ENCODE data around the gene NHERF2.

The NHERF2 gene

DNA sequence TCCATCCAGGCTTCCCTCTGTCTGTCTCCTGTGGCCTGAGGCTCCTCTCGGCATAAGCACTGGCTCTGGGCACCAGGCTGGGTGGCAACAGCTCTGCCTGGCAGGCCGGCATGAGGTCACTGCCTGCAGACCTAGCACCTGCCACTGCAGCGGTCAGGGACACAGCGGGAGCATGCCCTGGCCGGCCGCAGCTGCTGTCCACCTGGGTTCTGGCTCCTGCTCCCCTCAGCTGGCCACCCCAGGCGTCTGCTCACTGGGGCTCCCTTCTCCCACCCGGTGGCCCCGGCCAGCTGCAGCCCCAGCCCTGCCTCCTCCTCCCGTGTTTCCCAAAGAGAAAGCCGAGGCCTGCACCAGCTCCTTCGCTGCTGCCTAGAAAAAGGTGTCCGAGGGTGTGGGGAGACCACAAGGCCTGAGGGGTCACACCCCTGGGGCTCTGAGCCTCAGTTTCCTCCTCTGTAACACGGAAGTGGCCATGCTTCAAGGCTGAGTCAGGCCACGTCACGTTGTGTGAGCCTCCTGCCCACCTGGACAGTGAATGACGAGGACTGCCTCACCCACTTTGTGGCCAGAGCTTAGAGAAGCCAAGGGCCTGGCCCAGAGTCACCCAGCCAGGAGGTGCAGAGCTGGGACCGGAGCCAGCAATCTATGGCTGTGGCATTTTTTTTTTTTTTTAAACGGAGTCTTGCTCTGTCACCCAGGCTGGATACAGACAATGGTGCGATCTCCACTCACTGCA, 14.3 kb downstream of the NHERF2 start:
- no peak for DNase-seq (ENCODE audit: low spot score)

DNA sequence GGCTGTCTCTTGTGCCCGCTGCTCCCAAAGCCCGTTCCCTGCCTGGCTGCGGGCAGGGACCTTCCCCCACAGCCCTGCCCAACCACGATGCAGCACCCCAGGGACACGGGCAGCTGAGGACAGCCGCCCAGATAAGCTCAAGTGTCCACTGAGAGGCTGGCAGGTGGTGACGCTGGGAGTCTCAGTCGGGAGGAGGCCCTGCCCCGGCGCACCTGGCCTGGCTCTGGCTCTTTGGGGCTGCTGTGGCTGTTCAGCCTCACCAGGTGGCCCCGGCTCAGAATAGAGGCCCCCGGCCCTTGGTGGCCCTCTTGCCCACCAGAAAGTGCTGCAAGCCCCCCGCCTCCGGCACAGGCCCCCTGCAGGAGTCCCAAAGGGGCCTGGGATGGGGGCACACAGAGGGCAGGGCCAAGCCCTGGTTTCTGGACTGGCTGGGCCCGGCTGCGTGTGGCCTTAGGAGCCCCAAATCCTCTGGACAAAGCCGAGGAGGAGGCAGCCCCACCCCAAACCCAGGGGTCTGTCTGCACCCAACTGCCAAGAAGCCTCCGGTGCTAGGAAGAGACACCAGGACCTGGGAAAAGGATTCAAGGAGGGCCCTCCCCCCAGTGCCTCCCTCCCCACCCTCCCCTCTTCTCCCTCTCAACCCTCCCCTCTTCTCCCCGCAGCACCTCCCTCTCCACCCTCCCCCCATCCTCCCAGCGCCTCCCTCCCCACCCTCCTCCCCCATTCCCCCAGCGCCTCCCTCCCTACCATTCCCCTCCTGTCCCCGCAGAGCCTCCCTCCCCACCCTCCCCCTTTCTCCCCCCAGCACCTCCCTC, 15.7 kb downstream of the NHERF2 start:
- no peak for DNase-seq (ENCODE audit: low spot score)

DNA sequence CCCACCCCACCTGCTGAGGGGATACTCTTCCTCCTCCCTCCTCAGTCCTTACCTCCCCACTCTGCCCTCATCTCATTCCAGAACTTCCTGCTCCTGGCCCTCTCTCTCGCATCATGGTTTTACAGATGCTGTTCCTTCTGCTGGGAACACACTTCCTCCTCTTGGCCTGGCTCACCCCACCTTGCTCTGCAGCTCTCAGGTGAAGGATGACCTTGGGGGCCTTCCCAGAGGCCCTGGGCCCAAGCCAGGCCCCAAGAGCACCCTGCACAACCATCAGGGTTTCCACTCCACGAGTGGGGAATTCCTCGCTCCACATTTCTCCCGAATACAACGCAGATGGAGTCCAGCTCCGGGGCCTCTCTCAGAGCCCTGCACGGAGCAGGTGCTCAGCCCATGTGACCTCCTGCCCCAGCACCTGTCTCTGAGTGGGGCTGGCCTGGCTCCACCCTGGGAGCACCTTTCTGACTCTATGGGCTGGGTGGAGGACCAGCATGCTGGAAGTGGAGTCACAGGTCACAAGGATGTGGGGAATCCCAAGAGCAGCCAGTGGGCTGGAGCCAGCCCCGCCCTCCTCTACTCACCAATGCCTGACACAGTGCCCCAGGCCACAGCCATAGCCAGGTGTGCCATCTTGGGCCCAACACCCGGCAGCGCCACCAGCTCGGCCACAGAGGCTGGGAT, 16.4 kb downstream of the NHERF2 start:
- DNase-seq (ENCODE audit: low spot score), result no peak

DNA sequence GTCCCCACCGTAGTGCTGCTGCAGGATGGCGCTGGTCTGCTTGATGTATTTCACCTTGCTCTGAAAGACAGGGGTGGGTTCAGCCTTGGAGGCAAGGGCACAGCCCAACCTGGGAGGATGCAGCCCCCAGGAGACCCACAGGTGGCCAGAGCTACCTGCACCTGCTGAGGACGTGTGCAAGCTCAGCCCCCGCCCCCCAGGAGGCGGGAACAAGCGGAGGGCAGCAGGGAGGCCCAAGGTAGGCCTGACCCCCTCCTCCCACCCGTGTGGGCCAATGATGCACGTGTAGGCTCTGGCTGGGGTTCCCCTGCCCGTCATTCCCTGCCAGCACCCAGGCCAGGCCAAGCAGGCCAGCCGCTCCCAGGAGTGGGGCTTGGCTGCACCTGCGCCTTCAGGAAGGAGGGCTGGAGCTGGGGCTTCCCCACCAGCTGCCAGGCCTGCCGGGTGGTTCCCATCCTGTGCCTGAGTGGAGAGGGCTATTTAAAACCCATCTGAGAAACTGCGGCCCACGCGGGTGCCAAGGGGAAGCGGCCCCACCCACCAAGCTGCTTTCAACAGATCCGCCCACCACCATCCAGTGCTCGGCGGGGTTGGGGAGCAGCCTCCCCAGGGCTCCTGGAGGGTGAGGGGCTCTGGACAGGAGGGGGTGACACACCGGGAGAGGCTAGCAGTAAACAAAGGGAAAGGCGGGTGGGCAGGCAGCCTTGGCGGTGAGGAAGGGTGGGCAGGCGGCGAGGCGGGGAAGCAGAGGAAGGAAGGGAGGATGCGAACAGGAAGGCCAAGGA, 17.2 kb downstream of the NHERF2 start:
- no peak for DNase-seq (ENCODE audit: low spot score)

DNA sequence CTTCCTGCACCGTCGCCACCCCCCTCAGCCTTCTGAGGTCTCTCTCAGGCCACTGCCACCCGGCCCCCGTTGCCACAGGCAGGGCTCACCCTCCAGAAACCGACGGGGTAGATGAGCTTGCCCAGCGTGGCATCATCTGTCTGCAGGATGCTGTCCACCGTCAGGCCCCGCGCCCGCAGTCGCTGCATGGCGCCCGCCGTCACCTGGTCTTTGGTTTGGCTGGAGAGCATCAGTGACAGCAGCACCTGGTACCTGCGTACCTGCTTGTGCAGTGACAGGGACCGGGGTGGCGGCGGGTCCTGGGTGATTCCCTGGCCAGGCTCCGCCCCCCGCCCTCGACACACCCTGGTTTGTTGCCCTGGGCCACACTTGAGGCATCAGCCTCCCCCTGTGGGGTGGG, 17.8 kb downstream of the NHERF2 start:
- no peak for DNase-seq (ENCODE audit: low spot score)

DNA sequence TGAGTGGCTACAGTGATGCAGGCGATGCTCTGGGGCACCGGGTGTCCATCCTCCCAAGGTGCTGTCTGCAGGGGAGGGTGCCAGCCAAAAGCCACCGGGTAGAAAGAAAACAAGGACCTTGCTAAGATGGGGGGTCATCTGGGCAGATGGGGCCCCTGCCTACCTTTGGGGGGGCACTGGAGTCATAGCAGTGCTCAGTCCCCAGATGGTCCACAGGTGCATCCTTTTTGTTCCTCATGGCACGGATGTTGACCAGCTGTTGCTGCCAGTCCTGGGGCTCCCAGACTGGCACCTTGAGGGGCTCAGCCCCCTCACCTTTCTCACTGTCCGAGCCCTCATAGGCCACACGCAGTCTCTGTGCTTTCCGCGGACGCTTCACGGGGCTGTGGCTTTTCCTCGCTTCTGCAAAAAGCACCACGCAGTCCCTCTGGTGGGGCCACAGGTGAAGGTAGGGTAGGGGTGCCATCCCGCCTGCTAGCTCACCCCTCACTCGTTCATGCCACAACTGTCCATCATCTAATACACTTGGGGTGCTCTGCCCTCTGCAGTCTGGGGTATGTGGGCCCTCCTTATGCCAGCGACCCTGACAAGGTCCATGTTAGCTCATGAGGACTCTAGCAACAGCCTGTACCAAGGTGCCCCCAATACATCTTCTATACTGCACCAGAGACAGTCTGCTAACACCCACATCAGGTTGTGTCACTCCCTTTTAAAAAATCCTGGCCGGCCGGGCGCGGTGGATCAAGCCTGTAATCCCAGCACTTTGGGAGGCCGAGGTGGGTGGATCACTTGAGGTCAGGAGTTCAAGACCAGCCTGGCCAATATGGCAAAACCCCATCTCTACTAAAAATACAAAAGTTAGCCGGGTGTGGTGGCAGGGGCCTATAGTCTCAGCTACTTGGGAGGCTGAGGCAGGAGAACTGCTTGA, 19.5 kb downstream of the NHERF2 start:
- no peak for DNase-seq (ENCODE audit: low spot score)

DNA sequence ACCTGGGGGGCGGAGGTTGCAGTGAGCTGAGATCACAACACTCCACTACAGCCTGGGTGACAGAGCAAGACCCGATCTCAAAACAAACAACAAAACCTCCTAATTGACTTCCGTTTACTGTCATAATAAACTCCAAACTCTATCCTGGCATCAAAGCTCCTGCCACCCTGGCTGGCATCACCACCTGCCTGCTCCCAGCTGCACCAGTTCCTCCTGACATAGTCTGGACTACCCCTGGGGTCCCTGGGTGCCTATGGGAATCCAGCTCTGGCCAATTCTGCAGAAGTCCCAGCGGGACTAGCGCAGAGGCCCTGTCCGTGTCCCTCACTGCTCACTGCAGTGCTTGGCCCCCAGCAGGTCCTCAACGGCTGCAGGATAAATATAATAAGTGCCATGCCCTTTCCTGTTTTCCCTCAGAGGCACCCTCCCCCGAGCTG, 20.2 kb downstream of the NHERF2 start:
- no peak for DNase-seq (ENCODE audit: low spot score)

DNA sequence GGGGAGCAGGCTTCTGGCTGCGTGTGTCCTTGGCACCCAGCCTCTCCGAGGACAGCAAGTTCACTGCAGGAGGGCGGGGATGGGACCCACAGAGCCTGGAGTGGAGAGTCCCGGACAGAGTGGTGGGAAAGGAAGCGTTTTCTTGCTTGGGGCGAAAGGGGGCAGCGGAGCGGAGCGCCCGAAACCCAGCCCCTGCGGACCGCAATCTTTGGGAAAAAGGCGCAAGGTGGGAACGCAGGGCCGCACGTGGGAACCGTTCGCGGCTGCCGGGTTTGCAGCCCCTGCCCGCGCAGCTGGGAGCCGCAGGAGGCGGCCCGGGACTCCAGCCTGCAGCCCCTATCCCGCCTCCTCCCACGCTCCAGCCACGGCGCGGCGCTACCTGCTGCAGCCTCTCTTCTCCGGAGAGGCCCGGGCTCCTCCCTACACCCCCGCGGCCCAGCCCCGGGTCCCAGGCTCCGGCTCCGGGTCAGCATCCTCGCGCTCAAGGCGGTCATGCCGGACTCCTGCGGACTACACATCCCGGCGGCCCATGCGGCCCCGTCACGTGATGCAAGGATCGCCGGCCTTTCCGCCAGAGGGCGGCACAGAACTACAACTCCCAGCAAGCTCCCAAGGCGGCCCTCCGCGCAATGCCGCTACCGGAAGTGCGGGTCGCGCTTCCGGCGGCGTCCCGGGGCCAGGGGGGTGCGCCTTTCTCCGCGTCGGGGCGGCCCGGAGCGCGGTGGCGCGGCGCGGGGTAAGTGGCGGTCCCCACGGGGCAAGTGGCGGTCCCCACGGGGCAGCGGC, 20.8 kb downstream of the NHERF2 start, which contains the start of the genes NTHL1 and TSC2:
Gene NTHL1 (minus strand): TSS at position 505 of the 786 bp plus-strand sequence. CDS start 11 bp downstream, at position 494.
Gene TSC2 (plus strand): TSS at position 656 of the 786 bp plus-strand sequence. CDS start 631 bp downstream, outside the sequence.
- peak; percentile 97 for DNase-seq (ENCODE audit: low spot score)

DNA sequence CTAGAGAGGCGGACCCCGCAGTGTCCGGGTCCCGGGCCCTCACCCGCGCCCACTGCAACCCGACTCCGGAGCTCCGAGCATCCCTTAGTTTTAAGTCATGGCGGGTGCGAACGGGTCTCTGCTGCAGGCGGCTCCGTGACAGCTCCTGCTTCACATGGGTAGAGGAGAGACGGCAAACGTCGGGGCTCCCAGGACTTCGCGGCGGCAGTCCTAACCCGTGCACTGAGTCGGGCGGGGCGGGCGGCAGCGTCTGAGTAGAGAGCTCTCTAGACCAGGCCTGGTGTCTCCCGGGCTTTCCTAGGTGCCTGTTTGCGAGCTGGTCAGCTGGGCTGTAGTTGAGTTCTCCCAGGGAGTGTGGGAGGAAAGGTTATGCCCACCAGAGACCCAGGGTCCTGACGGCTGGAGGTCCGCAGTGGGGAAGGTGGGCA, 21.4 kb downstream of the NHERF2 start:
- DNase-seq (ENCODE audit: low spot score), result no peak

DNA sequence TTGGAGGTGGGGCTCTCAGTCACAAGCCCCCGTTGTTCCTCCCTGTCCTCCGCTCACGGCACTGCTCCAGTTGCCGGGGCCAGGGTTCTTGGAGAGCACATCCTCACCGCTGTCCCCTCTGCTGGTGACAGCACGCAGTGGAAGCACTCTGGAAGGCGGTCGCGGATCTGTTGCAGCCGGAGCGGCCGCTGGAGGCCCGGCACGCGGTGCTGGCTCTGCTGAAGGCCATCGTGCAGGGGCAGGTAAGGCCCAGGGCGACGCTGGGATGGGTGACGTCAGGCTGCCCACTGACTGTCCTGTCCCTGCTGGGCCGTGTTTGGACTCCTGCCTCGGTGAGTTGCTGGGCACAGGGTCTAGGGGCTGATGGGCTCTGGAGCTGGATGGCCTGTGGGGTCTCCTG, 26.5 kb downstream of the NHERF2 start:
- no peak for DNase-seq (ENCODE audit: low spot score)

DNA sequence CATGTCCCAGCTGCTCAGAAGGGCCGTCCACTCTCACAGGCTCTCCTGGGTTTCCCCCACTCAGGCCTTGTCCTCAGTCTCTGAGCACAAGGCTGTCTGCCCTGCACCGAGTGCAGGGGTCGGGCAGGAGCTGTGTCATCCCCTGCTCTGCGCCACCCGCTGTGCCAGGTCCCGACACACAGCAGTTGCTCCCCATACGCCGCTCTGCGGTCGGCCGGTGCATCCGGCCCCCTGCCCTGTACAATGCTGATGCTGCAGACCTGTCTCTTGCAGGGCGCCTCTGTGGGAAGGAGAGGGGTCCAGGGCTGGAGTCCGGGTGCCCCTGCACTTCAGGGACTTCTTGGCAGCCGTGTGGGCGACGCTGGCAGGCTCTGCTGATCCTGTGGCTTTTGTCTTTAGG, 27.2 kb downstream of the NHERF2 start:
- DNase-seq (ENCODE audit: low spot score), result no peak

DNA sequence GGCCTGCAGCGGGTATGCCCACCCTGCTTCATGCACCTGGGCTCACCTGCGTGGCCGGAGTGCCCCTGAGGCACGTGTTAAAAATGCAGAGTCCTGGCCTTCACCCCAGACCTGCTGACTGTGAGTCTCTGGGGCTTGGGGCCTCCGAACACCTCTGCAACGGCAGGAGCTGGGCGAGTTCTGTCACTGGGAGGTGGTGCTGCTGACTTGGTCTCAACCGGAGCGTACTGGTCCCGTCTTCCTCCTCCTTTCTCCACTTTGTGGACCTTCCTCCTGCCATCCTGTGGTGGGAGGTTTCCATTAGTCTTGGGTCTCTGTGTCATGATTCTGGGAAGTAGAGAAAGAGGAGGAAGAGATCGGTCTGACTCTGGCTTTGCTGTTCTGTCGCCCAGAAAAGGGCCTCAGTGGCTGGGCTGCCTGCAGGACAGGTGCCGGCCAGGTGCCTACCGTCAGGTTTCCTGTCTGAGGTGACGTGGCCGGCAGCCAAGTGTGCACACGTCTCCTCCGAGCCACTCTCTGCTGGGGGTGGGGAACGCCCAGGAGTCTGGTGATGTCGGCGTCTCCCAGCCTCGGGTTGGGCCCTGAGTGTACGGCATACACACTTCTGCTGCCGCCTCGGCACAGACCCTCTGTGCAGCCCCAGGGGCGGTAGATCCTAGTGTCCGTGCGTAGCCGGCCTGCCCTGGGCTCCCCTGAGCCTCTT, 28.0 kb downstream of the NHERF2 start:
- DNase-seq (ENCODE audit: low spot score), result no peak

DNA sequence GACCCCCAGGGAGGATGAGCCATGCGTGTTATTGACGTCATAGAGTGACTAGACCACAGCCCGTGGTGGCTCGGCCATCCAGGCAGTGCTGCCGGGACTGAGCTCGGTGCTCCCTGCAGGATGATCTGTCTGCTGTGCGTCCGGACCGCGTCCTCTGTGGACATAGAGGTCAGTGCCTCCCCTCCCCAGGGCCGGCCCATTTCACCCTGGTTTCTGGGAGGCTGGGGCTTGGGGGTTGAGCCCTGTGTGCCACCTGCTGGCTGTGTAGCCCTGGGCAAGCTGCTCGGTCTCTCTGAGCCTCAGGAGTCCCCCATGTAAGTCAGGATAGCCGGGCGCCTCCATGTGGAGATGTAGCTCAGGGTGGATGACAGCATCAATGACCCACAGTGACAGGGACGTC, 29.4 kb downstream of the NHERF2 start:
- no peak for DNase-seq (ENCODE audit: low spot score)

DNA sequence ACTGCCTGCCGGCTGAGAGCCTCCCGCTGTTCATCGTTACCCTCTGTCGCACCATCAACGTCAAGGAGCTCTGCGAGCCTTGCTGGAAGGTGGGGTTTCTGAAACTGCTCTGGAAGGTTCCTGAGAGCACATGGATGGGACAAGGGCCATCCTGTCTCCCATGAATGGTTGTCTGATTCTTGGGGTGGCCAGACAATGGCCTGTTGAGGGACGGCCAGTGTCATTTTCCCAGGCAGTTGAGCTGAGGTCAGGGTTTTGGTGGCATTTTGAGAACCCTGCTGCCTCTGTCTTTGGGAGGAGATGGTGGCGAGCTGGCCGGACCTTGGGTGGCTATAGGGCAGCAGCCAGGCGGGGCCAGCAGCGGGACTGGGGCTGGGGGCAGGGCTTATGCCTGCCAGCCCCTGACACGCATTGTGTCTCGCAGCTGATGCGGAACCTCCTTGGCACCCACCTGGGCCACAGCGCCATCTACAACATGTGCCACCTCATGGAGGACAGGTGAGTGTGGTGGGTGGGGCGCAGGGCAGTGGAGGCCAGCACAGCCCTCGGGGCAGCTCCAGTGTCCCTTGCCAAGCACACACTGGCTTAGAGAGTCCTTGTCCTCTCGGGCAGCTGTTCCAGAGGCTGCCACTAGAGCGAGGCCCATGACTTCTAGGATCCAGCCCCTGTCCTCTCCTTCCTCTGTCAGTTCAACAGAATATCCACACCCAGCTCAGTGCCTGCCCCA, 30.1 kb downstream of the NHERF2 start:
- no peak for DNase-seq (ENCODE audit: low spot score)

DNA sequence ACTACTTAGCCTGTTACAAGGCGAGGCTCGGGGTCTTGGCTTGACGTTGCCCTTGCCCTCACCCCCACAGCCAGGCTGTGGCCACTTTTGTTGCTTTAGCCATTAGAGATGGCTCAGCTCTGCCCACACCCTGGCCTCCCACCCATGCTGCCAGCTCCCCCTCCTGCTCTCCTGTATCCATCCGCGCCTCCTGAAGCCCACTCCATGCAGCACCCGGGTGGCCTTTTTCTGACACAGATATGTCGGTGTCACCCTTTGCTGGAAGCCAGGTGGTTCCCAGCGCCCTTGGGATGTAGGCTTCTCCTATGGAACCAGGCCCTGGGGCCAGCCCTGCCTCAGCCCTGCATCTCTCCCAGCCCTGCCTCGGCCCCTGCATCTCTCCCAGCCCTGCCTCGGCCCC, 30.7 kb downstream of the NHERF2 start:
- DNase-seq (ENCODE audit: low spot score), result no peak

DNA sequence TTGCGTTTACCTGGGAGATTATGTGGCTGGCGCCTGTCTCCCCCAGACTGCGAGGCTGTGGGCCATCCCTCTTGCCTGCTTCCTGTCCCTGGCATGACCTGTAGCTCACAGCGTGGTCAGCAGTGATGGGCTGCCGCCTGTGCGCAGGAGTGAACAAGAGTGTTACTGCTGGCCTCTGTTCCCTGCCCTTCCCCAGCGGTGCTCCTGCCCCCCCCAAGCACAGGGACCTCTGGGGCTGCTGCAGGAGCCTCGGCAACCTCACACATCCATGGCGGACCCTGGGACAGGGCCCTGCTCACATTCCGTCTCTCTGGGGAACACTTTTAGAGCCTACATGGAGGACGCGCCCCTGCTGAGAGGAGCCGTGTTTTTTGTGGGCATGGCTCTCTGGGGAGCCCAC, 31.7 kb downstream of the NHERF2 start:
- no peak for DNase-seq (ENCODE audit: low spot score)

DNA sequence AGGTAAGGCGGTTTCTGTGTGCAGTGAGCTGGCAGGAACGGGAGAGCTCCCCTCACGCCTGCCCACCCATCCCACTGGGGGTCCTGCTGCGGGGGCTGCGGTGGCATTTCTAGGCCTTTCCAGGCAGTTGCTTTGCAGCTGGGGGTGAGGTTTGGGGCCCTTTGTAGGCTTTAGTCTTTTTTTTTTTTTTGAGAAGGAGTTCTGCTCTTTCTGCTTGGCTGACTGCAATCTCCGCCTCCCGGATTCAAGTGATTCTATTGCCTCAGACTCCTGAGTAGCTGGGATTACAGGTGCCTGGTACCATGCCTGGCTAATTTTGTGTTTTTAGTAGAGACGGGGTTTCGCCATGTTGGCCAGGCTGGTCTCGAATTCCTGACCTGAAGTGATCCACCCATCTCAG, 32.2 kb downstream of the NHERF2 start:
- DNase-seq (ENCODE audit: low spot score), result no peak

DNA sequence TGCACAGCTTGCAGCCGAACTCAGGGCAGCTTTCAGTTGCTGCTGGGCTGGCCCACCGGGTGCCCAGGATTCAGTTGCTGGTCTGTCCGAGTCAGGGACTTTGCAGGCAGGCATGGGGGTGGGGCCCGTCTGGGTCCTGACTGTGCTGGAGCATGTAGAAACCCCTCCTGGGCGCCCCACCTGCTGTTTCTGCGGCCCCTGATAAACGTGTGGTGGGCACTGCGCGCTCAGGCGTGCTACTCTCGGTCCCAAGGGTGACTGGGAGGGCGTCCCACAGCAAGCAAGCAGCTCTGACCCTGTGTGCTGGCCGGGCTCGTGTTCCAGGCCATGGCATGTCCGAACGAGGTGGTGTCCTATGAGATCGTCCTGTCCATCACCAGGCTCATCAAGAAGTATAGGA, 33.6 kb downstream of the NHERF2 start:
- DNase-seq (ENCODE audit: low spot score), result no peak

DNA sequence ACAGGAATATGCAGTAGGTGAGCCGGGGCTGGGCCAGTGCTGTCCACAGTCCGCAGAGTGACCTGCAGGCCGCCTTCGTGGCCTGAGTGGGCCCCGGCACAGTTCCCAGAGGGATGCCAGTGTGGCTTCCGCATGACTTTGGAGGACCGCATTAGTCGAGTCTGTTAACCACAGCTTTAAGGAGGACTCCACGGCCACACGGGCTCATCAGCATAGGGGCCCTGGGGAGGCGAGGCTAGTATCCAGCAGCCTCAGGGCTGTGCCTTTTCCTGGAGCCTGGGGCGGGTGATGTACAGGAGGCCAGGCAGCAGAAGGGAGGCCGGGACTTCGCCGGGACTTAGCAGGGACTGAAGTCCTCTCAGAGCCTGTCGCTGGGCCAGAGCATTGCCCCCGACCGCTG, 34.3 kb downstream of the NHERF2 start:
- no peak for DNase-seq (ENCODE audit: low spot score)

Measured in left forelimb (tissue), 1 donor.